Lower leg skin (tissue), 3 donors: ENCODE measurements around the gene AKAP8L.

ENCODE experiments used
- CTCF ChIP-seq, 3 donors: fragments of 450-650 bp; IDR thresholded peaks; one replicate each; pipeline ENCODE4 v1.5.1; 2016; ENCODE audit warnings: antibody characterized with exemption in 3 of 3, mild to moderate bottlenecking in 3 of 3, moderate library complexity in 2 of 3
- POLR2A ChIP-seq, 2 donors: fragments of 450-650 bp; IDR thresholded peaks; one replicate each; pipeline ENCODE4 v1.6.1; 2016 to 2017; ENCODE audit warnings: antibody characterized with exemption in 2 of 2, mild to moderate bottlenecking in 1 of 2, moderate library complexity in 1 of 2

DNA sequence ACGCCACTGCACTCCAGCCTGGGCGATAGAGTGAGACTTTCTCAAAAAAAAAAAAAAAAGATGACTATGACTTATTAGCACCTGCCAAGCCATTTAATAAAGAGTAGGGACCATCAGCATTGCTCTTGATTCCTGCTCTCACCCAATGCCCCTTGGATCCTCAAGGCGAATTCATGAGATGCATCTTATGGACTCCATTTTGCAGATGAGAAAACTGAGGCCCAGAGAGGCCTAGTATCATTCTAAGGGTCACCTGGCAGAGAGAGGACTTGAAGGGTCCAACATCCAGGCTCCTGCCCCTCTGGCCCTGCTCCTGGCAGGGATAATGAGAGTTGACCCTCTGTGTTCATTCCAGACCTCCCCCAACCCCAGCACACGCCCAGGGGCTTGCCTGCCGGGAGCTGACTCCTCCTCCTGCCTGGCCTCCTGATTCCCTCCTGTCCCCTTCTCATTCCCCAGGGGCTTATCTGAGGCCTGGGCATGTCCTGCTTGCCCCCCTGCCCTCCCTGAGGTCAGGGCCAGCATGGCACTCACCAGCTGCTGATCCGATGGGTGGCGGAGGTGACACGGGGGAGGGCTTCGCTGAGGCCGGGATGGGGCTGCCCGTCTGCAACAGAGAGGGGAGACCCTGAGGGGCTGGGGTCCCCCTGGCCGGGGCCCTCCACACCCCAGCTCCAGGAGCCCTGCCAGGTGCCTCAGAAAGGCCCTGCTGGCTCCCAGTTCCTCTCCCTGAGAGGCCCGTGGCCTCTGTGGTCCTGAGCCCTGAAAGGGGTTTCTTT, 23.5 kb upstream of the AKAP8L start:
- TF ChIP-seq CTCF (IDR thresholded peaks at IDR 0.05) (no peak), POLR2A (IDR thresholded peaks at IDR 0.05) (no peak)
